ENCODE results near the gene KRTAP25-1.

The KRTAP25-1 gene

GRCh38 chr21:30269803-30270530, 19.3 kb downstream of the KRTAP25-1 start:
- Mint-ChIP-seq H3K4me1 (ENCODE audit: low read depth) (no peaks in the 10 kb centered on the region), H3K4me3 (no peak overlapping the region), H3K27ac (no peak overlapping the region), H3K36me3 (ENCODE audit: low read depth) (no peaks in the 10 kb centered on the region), H3K27me3 (peaks cover 7% of the 10 kb centered on the region), H3K9me3 (no peaks in the 10 kb centered on the region)

GRCh38 chr21:30268608-30269197, 20.6 kb downstream of the KRTAP25-1 start:
- Mint-ChIP-seq H3K4me1 (ENCODE audit: low read depth) (no peaks in the 10 kb centered on the region), H3K27ac (no peak overlapping the region), H3K27me3 (no peaks in the 10 kb centered on the region), H3K36me3 (ENCODE audit: low read depth) (no peaks in the 10 kb centered on the region), H3K4me3 (no peak overlapping the region), H3K9me3 (no peaks in the 10 kb centered on the region)

GRCh38 chr21:30257773-30258172, 31.5 kb downstream of the KRTAP25-1 start:
- Mint-ChIP-seq H3K27ac (no peak overlapping the region), H3K4me1 (ENCODE audit: low read depth) (no peaks in the 10 kb centered on the region), H3K4me3 (no peak overlapping the region), H3K36me3 (ENCODE audit: low read depth) (no peaks in the 10 kb centered on the region), H3K9me3 (no peaks in the 10 kb centered on the region), H3K27me3 (no peaks in the 10 kb centered on the region)

- H3K9me3 Mint-ChIP-seq: no peaks in the 10 kb centered on the region
- no peak overlapping the region for H3K27ac Mint-ChIP-seq
- H3K27me3 Mint-ChIP-seq: no peaks in the 10 kb centered on the region
- H3K4me1 Mint-ChIP-seq (ENCODE audit: low read depth): no peaks in the 10 kb centered on the region
- no peaks in the 10 kb centered on the region for H3K36me3 Mint-ChIP-seq (ENCODE audit: low read depth)
- H3K4me3 Mint-ChIP-seq: no peak overlapping the region
Observed at GRCh38 chr21:30256100-30256499, 33.2 kb downstream of the KRTAP25-1 start.

GRCh38 chr21:30255679-30256078, 33.6 kb downstream of the KRTAP25-1 start:
- Mint-ChIP-seq H3K9me3 (no peaks in the 10 kb centered on the region), H3K4me1 (ENCODE audit: low read depth) (no peaks in the 10 kb centered on the region), H3K27me3 (no peaks in the 10 kb centered on the region), H3K36me3 (ENCODE audit: low read depth) (no peaks in the 10 kb centered on the region), H3K27ac (no peak overlapping the region), H3K4me3 (no peak overlapping the region)

GRCh38 chr21:30251781-30252180, 37.5 kb downstream of the KRTAP25-1 start:
- Mint-ChIP-seq H3K4me3 (no peak overlapping the region), H3K27me3 (no peaks in the 10 kb centered on the region), H3K36me3 (ENCODE audit: low read depth) (no peaks in the 10 kb centered on the region), H3K9me3 (no peaks in the 10 kb centered on the region), H3K4me1 (ENCODE audit: low read depth) (no peaks in the 10 kb centered on the region), H3K27ac (no peak overlapping the region)

GRCh38 chr21:30249936-30250335, 39.4 kb downstream of the KRTAP25-1 start:
- no peaks in the 10 kb centered on the region for H3K4me1 Mint-ChIP-seq (ENCODE audit: low read depth)
- H3K27me3 Mint-ChIP-seq: no peaks in the 10 kb centered on the region
- H3K9me3 Mint-ChIP-seq: no peaks in the 10 kb centered on the region
- no peak overlapping the region for H3K27ac Mint-ChIP-seq
- no peaks in the 10 kb centered on the region for H3K36me3 Mint-ChIP-seq (ENCODE audit: low read depth)
- H3K4me3 Mint-ChIP-seq: no peak overlapping the region

GRCh38 chr21:30248844-30249243, 40.5 kb downstream of the KRTAP25-1 start:
- Mint-ChIP-seq H3K27me3 (no peaks in the 10 kb centered on the region), H3K4me1 (ENCODE audit: low read depth) (no peaks in the 10 kb centered on the region), H3K36me3 (ENCODE audit: low read depth) (no peaks in the 10 kb centered on the region), H3K27ac (no peak overlapping the region), H3K4me3 (no peak overlapping the region), H3K9me3 (no peaks in the 10 kb centered on the region)

- Mint-ChIP-seq H3K4me1 (ENCODE audit: low read depth) (no peaks in the 10 kb centered on the region), H3K36me3 (ENCODE audit: low read depth) (no peaks in the 10 kb centered on the region), H3K9me3 (no peaks in the 10 kb centered on the region), H3K4me3 (no peak overlapping the region), H3K27ac (no peak overlapping the region), H3K27me3 (no peaks in the 10 kb centered on the region)
Observed at GRCh38 chr21:30245061-30245460, 44.3 kb downstream of the KRTAP25-1 start.

GRCh38 chr21:30243691-30244090, 45.6 kb downstream of the KRTAP25-1 start:
- no peak overlapping the region for H3K27ac Mint-ChIP-seq
- no peaks in the 10 kb centered on the region for H3K9me3 Mint-ChIP-seq
- H3K4me1 Mint-ChIP-seq (ENCODE audit: low read depth): no peaks in the 10 kb centered on the region
- no peaks in the 10 kb centered on the region for H3K36me3 Mint-ChIP-seq (ENCODE audit: low read depth)
- H3K27me3 Mint-ChIP-seq: no peaks in the 10 kb centered on the region
- no peak overlapping the region for H3K4me3 Mint-ChIP-seq

GRCh38 chr21:30240661-30241060, 48.7 kb downstream of the KRTAP25-1 start:
- Mint-ChIP-seq H3K27me3 (no peaks in the 10 kb centered on the region), H3K9me3 (no peaks in the 10 kb centered on the region), H3K4me3 (no peak overlapping the region), H3K36me3 (ENCODE audit: low read depth) (no peaks in the 10 kb centered on the region), H3K4me1 (ENCODE audit: low read depth) (no peaks in the 10 kb centered on the region), H3K27ac (no peak overlapping the region)
